ENCODE results near the gene NANOG.
"Not testable (repeated sequence)": the region's sequence is repeated elsewhere in the genome, so short reads cannot be mapped to it uniquely, and the experiment has no call there.

NANOG gene

DNA sequence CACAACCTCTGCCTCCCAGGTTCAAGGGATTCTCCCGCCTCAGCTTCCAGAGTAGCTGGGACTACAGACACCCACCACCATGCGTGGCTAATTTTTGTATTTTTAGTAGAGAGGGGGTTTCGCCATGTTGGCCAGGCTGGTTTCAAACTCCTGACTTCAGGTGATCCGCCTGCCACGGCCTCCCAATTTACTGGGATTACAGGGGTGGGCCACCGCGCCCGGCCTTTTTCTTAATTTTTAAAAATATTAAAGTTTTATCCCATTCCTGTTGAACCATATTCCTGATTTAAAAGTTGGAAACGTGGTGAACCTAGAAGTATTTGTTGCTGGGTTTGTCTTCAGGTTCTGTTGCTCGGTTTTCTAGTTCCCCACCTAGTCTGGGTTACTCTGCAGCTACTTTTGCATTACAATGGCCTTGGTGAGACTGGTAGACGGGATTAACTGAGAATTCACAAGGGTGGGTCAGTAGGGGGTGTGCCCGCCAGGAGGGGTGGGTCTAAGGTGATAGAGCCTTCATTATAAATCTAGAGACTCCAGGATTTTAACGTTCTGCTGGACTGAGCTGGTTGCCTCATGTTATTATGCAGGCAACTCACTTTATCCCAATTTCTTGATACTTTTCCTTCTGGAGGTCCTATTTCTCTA, at the start of gene NANOG:
Gene NANOG, plus strand, starts transcription at position 519 of the 645 bp plus-strand sequence. CDS start 213 bp downstream, outside the sequence.
- DNase-seq: not testable (repeated sequence)

DNA sequence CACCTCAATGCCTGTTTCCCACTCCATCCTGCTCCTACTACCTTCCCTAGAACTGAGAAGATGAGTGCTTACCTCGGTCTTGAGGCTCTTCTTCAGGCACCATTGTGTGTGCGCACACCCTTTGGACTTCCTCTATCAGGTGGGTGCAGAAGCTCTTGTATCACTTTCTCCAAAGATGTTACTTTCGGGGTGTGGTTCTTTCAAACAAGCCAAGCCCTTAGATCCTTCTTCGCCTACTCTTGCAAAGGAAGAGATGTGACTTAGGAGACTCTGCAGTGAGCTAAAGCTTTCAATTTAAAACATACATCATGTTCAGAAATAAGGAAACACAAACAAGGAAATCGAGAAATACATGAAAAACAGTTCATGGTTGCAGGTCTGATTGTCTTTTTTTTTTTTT, 42.0 kb upstream of the NANOG start, which contains the start of gene CLEC4C:
Gene CLEC4C, minus strand, starts transcription at position 130 of the 400 bp plus-strand sequence. Its CDS starts 27 bp downstream, at position 103.
- no peak for DNase-seq

DNA sequence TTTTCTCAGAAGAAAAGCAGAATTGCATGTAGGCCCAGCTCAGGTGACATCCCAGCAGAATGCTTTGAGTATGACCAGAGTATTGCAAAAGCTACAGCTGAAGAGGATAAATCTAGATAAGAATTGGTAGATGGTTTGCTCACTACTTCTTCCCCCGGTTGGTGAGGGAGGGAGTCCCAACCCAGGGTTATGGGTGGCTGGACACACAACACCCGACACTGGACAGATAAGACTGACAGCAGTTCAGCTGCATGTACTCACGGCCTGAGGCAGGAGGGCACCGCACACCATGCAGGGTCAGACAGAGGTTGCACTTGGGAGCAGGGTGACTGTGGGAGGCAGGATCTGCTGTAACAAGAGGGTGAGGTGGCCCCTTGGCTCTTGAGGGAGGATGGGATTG, 40.4 kb upstream of the NANOG start:
- DNase-seq: no peak

DNA sequence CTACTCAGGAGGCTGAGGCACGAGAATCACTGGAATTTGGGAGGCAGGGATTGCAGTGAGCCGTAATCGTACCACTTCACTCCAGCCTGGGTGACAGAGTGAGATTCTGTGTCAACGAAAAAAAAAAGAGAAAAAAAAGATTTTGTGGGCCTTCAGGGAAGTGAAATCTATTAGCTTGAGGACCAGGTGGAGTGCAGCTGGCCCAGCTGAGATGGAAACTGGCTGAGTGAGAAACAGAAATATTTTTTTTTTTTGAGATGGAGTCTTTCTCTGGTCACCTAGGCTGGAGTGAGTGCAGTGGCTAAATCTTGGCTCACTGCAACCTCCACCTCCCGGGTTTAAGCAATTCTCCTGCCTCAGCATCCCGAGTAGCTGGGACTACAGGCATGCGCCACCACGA, 39.8 kb upstream of the NANOG start:
- no peak for DNase-seq

DNA sequence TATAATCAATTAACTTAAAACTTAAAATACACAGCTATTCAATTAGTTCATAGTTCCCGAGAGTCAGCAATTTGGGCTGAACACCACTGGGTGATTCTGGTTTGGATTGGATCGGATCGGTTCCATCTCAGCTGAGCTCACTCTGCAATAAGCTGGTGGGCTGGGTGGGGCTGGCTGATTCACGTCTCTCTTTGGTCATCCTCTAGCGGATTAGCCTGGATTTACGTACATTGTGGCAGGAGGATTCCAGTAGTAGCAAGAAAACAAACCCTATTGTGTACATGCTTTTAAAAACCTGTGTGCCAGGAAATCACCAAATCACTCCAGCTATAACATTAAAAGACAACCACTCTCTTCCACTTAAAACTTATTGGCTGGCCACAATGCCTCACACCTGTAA, 38.9 kb upstream of the NANOG start:
- no peak for DNase-seq

DNA sequence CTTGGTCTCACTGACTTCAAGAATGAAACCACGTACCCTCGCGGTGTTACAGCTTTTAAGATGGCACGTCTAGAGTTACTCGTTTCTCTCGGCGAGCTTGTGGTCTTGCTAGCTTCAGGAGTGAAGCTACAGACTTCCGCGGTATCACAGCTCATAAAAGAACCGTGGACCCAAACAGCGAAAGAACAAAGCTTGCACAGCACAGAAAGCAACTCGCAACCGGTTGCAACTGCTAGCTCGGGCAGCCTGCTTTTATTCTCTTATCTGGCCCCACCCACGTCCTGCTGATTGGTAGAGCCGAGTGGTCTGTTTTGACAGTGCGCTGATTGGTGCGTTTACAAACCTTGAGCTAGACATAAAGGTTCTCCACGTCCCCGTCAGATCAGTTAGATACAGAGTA, 37.8 kb upstream of the NANOG start:
- DNase-seq: no peak

DNA sequence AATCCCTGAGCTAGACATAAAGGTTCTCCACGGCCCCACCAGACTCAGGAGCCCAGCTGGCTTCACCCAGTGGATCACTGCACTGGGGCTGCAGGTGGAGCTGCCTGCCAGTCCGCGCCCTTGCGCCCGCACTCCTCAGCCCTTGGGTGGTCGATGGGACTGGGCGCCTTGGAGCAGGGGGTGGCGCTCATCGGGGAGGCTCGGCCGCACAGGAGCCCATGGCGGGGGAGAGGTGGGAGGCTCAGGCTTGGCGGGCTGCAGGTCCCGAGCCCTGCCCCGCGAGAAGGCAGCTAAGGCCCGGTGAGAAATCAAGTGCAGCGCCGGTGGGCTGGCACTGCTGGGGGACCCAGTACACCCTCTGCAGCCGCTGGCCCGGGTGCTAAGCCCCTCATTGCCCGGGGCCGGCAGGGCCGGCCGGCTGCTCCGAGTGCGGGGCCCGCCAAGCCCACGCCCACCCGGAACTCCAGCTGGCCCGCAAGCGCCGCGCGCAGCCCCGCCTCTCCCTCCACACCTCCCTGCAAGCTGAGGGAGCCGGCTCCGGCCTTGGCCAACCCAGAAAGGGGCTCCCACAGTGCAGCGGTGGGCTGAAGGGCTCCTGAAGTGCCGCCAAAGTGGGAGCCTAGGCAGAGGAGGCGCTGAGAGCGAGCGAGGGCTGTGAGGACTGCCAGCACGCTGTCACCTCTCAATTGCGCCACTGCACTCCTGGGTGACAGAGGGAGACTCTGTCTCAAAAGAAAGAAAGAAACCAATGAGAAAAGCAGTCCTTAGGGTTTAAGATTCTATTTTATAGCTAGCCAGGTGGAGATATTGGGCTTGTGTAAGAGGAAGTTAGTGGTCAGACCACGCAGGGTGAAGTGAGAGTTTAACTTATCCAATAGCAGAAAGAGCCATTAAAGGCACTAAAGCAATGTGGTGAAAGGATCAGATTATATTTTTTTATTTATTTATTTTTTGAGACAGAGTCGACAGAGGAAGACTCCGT, 37.0 kb upstream of the NANOG start:
- peak; percentile 2 for DNase-seq

DNA sequence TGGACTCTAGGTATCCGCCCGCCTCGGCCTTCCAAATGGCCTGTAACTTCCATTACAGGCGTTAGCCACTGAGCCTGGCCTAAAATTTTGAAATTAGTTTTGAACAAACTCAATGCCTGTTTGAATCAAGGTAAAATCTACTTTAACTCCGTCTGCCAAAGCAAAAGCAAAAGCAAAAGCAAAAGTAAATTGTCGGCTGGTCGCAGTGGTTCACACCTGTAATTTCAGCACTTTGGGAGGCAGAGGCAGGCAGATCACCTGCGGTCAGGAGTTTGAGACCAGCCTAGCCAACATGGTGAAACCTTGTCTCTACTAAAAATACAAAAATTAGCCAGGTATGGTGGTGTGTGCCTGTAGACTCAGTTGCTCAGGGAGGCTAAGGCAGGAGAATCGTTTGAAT, 33.5 kb upstream of the NANOG start:
- peak; percentile 33 for DNase-seq

DNA sequence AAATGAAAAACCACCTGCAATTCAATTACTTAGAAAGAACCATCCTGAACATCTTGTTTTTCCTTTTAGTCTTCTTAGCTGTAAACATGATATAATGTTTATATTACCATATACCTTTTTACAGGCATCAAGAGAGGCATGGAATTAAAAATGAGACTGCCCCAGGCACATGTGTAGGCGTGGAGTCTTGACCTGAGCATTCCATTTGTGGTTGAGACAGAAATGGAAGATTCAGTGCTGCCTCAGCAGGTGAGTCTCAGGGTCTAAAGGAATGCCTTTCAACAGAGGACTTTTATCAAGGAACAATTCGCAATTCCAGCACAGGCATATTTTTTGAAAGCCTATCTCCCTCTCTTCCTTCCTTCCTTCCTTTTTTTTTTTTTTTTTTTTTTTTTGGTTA, 32.2 kb upstream of the NANOG start:
- no peak for DNase-seq

DNA sequence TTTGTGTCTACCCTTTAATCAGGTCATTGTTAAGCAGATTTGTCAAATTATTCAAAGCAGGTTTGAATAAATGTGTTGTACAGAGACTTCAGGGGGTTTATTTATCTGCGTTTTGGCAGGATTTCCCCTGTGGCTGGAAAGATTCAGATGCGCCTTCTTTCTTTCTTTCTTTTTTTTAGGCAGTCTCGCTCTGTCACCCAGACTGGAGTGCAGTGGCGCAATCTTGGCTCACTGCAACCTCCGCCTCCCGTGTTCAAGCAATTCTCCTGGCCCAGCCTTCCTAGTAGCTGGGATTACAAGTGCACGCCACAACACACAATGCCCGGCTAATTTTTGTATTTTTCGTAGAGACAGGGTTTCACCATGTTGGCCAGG, 30.4 kb upstream of the NANOG start:
- DNase-seq: no peak

DNA sequence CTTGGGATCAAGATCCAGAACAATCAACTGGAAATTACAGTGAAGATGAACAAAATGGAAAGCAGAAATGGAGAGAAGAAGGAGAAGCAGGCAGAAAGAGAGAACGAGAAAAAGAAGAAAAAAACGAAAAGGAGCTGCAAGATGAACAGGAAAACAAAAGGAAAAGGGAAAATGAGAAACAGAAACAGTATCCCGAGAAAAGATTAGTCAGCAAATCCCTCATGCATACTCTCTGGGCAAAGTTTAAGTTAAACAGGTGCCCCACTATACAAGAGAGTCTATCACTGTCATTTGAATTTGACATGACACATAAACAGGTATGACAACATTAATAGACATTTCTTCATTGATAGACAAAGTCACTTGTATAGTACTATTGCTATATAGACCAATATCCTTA, 19.2 kb upstream of the NANOG start:
- no peak for DNase-seq

DNA sequence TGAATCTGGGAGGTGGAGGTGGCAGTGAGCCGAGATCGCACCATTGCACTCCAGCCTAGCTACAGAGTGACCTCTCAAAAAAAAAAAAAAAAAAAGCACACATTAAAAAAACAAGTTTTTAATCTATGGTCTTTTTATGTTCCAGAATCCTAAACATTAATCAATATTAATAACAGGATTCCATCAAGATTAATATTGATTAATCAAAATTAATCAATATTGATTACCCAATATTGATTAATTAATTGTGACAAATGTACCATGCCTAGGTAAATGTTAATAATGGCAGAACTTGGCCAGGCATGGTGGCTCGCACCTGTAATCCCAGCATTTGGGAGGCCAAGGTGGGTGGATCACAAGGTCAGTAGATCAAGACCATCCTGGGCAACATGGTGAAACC, 7.9 kb upstream of the NANOG start:
- DNase-seq: no peak

DNA sequence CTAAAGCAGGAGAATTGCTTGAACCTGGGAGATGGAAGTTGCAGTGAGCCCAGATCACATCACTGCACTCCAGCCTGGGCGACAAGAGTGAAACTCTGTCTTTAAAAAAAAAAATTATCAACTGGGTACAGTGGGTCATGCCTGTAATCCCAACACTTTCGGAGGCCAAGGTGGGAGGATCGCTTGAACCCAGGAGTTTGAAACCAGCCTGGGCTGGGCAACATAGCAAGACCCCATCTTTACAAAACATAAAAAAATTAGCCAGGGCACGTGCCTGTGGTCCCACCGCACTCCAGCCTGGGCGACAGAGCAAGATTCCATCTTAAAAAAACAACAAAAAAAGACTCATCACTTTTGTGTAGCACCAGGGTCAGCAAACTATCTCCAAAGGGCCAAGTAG, 7.1 kb upstream of the NANOG start:
- no peak for DNase-seq

DNA sequence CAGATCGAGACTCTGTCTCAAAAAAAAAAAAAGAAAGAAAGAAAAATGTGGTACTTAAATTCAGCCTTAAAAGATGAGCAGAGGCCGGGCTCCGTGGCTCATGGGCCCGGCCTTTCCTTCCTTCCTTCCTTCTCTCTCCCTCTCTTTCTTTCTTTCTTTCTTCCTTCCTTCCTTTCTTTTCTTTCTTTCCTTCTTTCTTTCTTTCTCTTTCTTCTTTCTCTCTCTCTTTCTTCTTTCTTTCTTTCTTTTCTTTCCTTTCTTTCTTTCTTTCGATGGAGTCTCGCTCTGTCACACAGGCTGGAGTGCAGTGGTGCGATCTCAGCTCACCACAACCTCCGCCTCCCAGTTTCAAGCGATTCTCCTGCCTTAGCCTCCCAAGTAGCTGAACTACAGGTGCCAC, 5.8 kb upstream of the NANOG start:
- not testable (repeated sequence) for DNase-seq

DNA sequence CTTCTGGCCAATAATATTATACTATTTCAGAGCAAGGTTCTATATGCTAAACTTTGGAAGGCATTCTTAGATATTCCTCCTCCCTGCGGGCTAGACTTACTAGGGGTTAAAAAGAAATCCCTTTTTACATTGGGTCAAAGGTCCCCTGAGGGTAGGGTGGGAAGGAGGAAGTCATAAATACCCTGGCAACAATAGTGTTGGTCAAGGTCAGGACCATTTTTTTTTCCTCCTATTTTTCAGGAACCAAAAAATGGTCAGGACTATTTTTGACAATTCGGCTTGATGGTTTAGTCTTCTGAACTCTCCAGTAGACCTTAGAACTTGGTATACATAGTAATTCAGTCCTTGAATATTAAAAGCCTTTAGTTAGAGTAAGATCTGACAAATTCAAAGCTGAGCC, 4.5 kb upstream of the NANOG start:
- DNase-seq: no peak

DNA sequence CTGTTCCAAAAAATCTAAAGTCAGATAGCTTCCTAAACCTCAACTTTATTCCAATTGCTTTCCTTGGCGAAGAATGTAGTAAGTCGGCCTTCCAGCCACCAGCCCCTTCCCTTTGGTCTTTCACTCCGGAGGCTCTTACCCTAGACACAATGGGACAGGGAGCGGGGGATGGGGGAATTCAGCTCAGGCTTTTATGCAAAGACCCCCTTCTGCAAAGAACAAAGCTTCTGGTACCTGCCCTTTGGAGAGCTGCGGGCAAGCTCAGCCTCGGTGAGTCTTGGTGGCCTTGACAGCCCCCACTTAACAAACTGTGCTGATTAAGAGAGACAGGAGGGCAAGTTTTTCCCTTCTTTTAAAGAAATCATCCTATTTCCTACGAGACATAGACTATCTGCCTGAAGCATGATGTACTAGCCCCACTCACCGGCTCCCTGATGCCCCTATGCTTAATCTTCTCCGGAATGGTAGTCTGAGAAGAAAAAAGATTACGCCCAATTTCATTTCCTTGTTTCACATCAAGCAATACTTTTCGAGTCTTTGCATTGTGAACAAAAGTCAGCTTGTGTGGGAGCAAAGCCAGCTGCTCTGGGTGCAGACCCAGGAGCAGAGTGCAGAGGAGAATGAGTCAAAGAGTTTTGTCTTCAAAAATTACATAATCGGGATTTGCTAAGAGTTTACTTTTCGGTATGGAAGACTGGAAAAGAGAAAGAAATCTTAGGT, 1.5 kb upstream of the NANOG start:
- DNase-seq: no peak

DNA sequence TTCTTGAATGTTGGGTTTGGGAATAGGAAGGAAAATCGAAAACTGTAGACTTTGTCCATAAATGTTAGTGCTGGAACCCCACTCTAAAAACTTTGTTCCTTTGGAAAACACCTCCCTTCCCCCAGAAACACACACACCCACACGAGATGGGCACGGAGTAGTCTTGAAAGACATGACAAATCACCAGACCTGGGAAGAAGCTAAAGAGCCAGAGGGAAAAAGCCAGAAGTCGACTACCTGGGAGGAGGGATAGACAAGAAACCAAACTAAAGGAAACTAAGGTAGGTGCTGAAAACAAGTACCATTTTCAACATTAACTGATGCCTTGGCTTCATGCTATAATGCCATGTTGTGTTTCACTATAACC, 925 bp upstream of the NANOG start:
- no peak for DNase-seq

DNA sequence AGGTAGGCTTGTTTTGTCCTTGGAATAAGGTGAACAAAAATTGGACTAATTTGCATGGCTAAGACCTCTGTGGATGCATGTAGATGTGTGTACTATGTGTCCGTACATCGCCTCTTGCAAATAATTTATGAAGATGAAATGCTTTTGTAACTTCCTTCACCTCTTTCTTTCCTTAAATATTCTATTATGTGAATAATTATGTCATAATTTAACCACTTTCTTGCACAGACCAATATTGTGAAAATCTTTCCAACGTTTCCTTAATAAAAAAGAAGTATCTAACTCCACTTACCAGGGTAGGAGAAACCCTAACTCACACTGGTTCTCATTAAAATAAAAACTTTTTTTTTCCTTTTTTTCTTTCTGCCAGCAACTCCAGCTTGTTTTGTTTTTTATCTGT, 4.0 kb downstream of the NANOG start:
- no peak for DNase-seq

DNA sequence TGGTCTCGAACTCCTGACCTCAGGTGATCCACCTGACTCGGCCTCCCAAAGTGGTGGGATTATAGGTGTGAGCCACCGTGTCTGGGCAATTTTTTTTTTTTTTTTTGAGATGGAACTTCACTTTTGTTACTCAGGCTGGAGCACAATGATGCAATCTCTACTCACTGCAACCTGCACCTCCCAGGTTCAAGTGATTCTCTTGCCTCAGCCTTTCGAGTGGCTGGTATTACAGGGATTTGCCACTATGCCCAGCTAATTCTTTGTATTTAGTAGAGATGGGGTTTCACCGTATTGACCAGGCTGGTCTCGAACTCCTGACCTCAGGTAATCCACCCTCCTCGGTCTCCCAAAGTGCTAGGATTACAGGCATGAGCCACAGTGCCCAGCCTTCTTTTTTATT, 8.1 kb downstream of the NANOG start:
- DNase-seq: not testable (repeated sequence)

DNA sequence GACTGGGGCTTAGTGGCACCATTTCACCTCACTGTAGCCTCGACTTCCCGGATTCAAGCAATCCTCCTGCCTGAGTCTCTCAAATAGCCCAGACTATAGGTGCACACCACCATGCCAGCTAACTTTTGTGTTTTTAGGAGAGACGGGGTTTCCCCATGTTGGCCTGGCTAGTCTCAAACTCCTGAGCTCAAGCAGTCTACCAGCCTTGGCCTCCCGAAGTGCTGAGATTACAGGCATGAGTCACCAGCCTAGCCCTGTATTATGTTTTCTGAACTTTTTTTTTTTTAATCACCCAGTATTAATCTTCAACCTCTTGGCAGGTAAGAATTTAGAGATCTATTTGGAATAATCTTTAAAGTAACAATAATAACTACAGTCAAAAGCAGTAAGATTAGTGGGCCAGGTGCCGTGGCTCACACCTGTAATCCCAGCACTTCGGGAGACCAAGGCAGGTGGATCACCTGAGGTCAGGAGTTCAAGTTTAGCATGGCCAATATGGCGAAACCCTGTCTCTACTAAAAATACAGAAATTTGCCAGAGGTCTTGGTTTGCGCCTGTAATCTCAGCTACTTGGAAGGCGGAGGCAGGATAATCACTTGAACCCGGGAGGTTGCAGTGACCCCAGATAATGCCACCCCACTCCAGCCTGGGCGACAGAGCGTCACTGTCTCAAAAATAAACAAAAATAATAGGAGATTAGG, 8.6 kb downstream of the NANOG start:
- no peak for DNase-seq

DNA sequence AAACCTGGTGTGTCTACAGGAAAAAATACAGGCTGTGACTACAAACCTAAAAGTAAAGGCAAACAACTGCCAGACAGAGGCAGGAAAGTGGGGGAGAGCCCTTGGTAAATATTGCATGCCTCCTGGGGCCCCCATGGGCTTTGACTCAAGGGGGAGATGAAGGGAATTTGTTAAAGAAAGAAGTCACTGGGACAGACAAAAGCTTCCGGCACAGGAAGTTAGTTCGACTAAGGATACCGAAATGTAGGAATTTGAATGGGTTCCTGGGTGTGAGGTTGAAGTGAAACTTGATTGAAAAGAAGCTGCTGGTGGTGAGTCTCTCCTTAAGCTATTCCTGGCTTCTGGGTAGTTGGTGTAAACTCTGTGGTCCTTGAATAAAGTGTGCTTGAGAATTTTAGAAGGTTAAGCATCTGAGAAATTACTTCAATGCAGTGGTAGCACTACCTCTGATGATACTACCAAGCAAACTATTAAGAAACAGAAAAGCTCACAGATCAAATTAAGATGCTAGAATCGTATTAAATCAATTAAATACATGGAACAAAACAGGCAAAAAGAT, 9.6 kb downstream of the NANOG start:
- not testable (repeated sequence) for DNase-seq

DNA sequence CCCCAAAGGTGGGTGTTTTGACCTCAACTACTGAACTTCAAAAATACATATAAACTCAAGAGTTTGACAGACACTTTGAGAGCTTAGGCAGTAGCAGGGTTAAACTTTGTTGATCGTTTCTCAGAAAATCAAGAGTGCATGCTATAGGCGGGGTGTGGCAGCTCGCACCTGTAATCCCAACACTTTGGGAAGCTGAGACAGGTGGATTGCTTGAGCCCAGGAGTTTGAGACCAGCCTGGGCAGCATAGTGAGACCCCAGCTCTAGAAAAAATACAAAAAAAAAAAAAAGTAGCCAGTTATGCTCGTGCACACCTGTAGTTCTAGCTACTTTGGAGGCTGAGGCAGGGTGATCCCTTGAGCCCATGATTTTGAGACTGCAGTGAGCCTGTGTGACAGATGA, 12.3 kb downstream of the NANOG start:
- DNase-seq: no peak

DNA sequence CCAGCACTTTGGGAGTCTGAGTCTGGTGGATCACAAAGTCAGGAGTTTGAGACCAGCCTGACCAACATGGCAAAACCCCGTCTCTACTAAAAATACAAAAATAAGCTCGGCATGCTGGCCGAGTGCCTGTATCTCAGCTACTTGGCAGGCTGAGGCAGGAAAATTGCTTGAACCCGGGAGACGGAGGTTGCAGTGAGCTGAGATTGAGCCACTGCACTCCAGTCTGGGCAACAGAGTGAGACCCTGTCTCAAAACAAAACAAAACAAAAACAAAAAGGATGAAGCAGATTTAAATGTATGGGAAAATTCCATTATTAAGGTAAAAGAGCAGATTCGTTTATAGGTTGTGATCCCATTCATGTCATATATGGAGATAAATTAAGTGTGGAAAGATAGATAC, 17.1 kb downstream of the NANOG start:
- DNase-seq: not testable (repeated sequence)

All from CD4-positive, alpha-beta T cell treated with Interleukin-4 for 4 hours (primary cell).